ENCODE results near the gene PPP2R2C.

DNA sequence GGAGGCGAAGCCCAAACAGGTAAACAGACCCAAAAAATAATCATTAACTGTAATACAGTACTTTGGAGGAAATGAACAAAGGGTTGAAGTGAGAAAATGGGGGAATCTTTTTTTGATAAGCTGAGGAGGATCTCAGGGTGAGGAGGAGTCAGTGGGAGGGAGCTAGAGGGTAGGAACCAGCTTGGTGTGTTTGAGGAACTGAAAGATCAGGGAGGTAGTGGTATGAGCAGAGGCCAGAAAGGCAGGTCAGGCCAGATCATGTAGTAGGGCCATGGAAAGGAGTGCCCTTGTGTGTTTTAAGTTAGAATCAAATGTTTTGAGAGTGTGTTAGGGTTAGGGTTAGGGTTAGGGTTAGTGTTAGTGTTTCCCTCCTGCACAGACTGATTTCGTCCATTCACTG is 48.8 kb downstream of the PPP2R2C start:
- TF ChIP-seq POLR2AphosphoS5 (IDR thresholded peaks at IDR 0.05) (no peak), EZH2 (IDR thresholded peaks at IDR 0.05; ENCODE audit: borderline replicate concordance, insufficient read depth, low read length, poor library complexity, severe bottlenecking) (no peak), SMC3 (conservative IDR thresholded peaks at IDR 0.05; ENCODE audit: poor library complexity) (no peak), RAD21 (conservative IDR thresholded peaks at IDR 0.05) (no peak), TAF1 (IDR thresholded peaks at IDR 0.05; ENCODE audit: low read depth) (no peak)
- TF ChIP-seq, protein P1, sequence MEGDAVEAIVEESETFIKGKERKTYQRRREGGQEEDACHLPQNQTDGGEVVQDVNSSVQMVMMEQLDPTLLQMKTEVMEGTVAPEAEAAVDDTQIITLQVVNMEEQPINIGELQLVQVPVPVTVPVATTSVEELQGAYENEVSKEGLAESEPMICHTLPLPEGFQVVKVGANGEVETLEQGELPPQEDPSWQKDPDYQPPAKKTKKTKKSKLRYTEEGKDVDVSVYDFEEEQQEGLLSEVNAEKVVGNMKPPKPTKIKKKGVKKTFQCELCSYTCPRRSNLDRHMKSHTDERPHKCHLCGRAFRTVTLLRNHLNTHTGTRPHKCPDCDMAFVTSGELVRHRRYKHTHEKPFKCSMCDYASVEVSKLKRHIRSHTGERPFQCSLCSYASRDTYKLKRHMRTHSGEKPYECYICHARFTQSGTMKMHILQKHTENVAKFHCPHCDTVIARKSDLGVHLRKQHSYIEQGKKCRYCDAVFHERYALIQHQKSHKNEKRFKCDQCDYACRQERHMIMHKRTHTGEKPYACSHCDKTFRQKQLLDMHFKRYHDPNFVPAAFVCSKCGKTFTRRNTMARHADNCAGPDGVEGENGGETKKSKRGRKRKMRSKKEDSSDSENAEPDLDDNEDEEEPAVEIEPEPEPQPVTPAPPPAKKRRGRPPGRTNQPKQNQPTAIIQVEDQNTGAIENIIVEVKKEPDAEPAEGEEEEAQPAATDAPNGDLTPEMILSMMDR (IDR thresholded peaks at IDR 0.05; ENCODE audit: poor library complexity, severe bottlenecking), result no peak
